H1 (cell line): Measurements from ENCODE around the gene GNG7. TPM values are rescaled to one million over a fixed set of nuclear protein-coding genes. Genes with fewer than 3 reads are reported as not detected.

ENCODE experiments used
- CTCF ChIA-PET: fragments of 300-600 bp; sonication (Branson Sonifier 250); formaldehyde crosslinking; loops from one replicate; lab custom pipeline; 2021; ENCODE audit not compliant: partially characterized antibody; lab: Charles Lee
- POLR2A ChIA-PET: fragments of 300-600 bp; sonication (Branson Sonifier 250); formaldehyde crosslinking; loops from one replicate; lab custom pipeline; 2021; ENCODE audit warnings: inconsistent platforms; ENCODE audit not compliant: partially characterized antibody; lab: Charles Lee
- DNase-seq, 2 experiments: peaks; one replicate each; pipeline versions ENCODE4 v3.0.0 to v3.0.0-alpha.2; 2010 to 2022; ENCODE audit warnings: low spot score in 2 of 2, low read depth in 1 of 2, mixed read lengths in 1 of 2
- FAIRE-seq: peaks from 2 replicates; lab custom pipeline; 2011; peaks lifted over from hg19 to GRCh38; lab: Jason Lieb, UNC
- H2AFZ ChIP-seq: 2 replicates; pipeline ENCODE4 v1.8.1; 2012; ENCODE audit warnings: low read length, inconsistent platforms
- H2AK5ac ChIP-seq: 2 replicates; pipeline ENCODE4 v1.6.1; 2013; ENCODE audit warnings: low read depth, low read length
- H2BK120ac ChIP-seq: replicated peaks from 2 replicates; pipeline ENCODE3; 2013; ENCODE audit warnings: low read depth, low read length, inconsistent platforms
- H2BK12ac ChIP-seq: 2 replicates; pipeline ENCODE4 v1.6.1; 2013; ENCODE audit warnings: low read depth, low read length
- H2BK15ac ChIP-seq: 2 replicates; pipeline ENCODE4 v1.6.1; 2013; ENCODE audit warnings: low read length
- H2BK20ac ChIP-seq: 2 replicates; pipeline ENCODE4 v1.6.1; 2013; ENCODE audit warnings: low read length
- H2BK5ac ChIP-seq: 2 replicates; pipeline ENCODE4 v1.6.1; 2013; ENCODE audit warnings: low read depth, low read length
- H3K14ac ChIP-seq: 2 replicates; pipeline ENCODE4 v1.6.1; 2013; ENCODE audit warnings: inconsistent platforms; ENCODE audit not compliant: insufficient read length
- H3K18ac ChIP-seq: 2 replicates; pipeline ENCODE4 v1.6.1; 2013; ENCODE audit warnings: low read length; ENCODE audit errors: extremely low read depth
- H3K23ac ChIP-seq: 2 replicates; pipeline ENCODE4 v1.6.1; 2013; ENCODE audit warnings: inconsistent platforms; ENCODE audit not compliant: insufficient read length
- H3K23me2 ChIP-seq: 2 replicates; pipeline ENCODE4 v1.6.1; 2013; ENCODE audit warnings: low read depth, low read length
- H3K27ac ChIP-seq: 2 replicates; pipeline ENCODE4 v1.6.1; 2011; ENCODE audit warnings: low read depth, low read length, inconsistent platforms
- H3K27me3 ChIP-seq, 4 experiments: replicated peaks in 1 of 4; 1 replicate in 1 of 4; 2 replicates in 3 of 4; pipeline versions ENCODE4 v1.6.1 to v1.8.1; 2011 to 2013; ENCODE audit warnings: low read length in 3 of 4, mild to moderate bottlenecking in 3 of 4, inconsistent platforms in 2 of 4, mixed read lengths in 2 of 4, moderate library complexity in 1 of 4; ENCODE audit not compliant: control insufficient read depth in 3 of 4, insufficient read depth in 3 of 4; ENCODE audit errors: extremely low read depth in 1 of 4
- H3K36me3 ChIP-seq, 4 experiments: 2 replicates each; pipeline versions ENCODE4 v1.6.1 to v1.8.1; 2011 to 2013; ENCODE audit warnings: mild to moderate bottlenecking in 4 of 4, low read length in 3 of 4, moderate library complexity in 2 of 4, control low read depth in 1 of 4, inconsistent platforms in 1 of 4; ENCODE audit not compliant: insufficient read depth in 4 of 4, control insufficient read depth in 2 of 4
- H3K4ac ChIP-seq: replicated peaks from 2 replicates; pipeline ENCODE3; 2013; ENCODE audit warnings: low read length, low read depth, mixed read lengths, inconsistent platforms; ENCODE audit not compliant: insufficient read length
- H3K4me1 ChIP-seq, 4 experiments: replicated peaks in 1 of 4; 1 replicate in 1 of 4; 2 replicates in 3 of 4; pipeline versions ENCODE4 v1.6.1 to v1.8.1; 2011 to 2013; ENCODE audit warnings: low read length in 3 of 4, inconsistent platforms in 2 of 4, mixed read lengths in 1 of 4; ENCODE audit not compliant: insufficient read depth in 4 of 4, control insufficient read depth in 3 of 4
- H3K4me2 ChIP-seq, 2 experiments: 2 replicates each; pipeline versions ENCODE4 v1.6.1 to v1.8.1; 2011 to 2013; ENCODE audit warnings: low read depth in 2 of 2, low read length in 2 of 2, control low read depth in 1 of 2, inconsistent platforms in 1 of 2, mild to moderate bottlenecking in 1 of 2; ENCODE audit not compliant: insufficient read depth in 1 of 2
- H3K4me3 ChIP-seq, 4 experiments: fragments of 200-600, 300-600 bp in 1 of 4; sonication (generic), shearing (Covaris generic), sonication (Bioruptor Twin) in 1 of 4; 2 replicates each; pipeline versions ENCODE4 v1.5.1 to v1.8.1; 2011 to 2016; ENCODE audit warnings: low read length in 4 of 4, low read depth in 3 of 4, control low read depth in 2 of 4, inconsistent platforms in 2 of 4, mild to moderate bottlenecking in 2 of 4, mixed read lengths in 1 of 4, moderate library complexity in 1 of 4; ENCODE audit not compliant: insufficient read depth in 2 of 4; ENCODE audit errors: extremely low read depth in 1 of 4
- H3K56ac ChIP-seq: replicated peaks from 2 replicates; pipeline ENCODE3; 2013; ENCODE audit warnings: low read depth, mild to moderate bottlenecking, mixed read lengths, low read length, inconsistent platforms; ENCODE audit not compliant: insufficient read length
- H3K79me1 ChIP-seq: 2 replicates; pipeline ENCODE4 v1.6.1; 2013; ENCODE audit warnings: low read depth, low read length, control low read depth
- H3K79me2 ChIP-seq, 2 experiments: 2 replicates each; pipeline versions ENCODE4 v1.6.1 to v1.8.1; 2012 to 2013; ENCODE audit warnings: low read length in 2 of 2, mild to moderate bottlenecking in 2 of 2, inconsistent platforms in 1 of 2; ENCODE audit not compliant: insufficient read depth in 2 of 2, control insufficient read depth in 1 of 2
- H3K9ac ChIP-seq, 4 experiments: replicated peaks in 1 of 4; 1 replicate in 1 of 4; 2 replicates in 3 of 4; pipeline versions ENCODE4 v1.6.1 to v1.8.1; 2011 to 2013; ENCODE audit warnings: low read depth in 3 of 4, low read length in 3 of 4, control low read depth in 2 of 4, mild to moderate bottlenecking in 2 of 4, moderate library complexity in 2 of 4, inconsistent platforms in 1 of 4; ENCODE audit errors: extremely low read depth in 1 of 4
- H3K9me3 ChIP-seq, 2 experiments: 2 replicates each; pipeline versions ENCODE4 v1.6.1 to v1.8.1; 2012 to 2013; ENCODE audit warnings: mild to moderate bottlenecking in 2 of 2, moderate library complexity in 2 of 2, control low read depth in 1 of 2, inconsistent platforms in 1 of 2, low read depth in 1 of 2, low read length in 1 of 2, mixed read lengths in 1 of 2; ENCODE audit not compliant: insufficient read depth in 2 of 2
- H4K20me1 ChIP-seq, 2 experiments: replicated peaks in 1 of 2; 2 replicates each; pipeline versions ENCODE3 to v1.8.1; 2011 to 2013; ENCODE audit warnings: inconsistent platforms in 2 of 2, low read length in 2 of 2, mild to moderate bottlenecking in 1 of 2; ENCODE audit not compliant: insufficient read depth in 2 of 2, control insufficient read depth in 1 of 2
- H4K5ac ChIP-seq: 2 replicates; pipeline ENCODE4 v1.6.1; 2013; ENCODE audit warnings: low read length, low read depth, mixed read lengths, inconsistent platforms; ENCODE audit not compliant: insufficient read length
- H4K8ac ChIP-seq: 2 replicates; pipeline ENCODE4 v1.8.0; 2013; ENCODE audit warnings: mild to moderate bottlenecking, moderate library complexity, low read length, inconsistent platforms; ENCODE audit not compliant: insufficient read depth; ENCODE audit errors: extremely low read depth
- H4K91ac ChIP-seq: replicated peaks from 2 replicates; pipeline ENCODE3; 2013; ENCODE audit warnings: low read length, mixed read lengths, inconsistent platforms; ENCODE audit not compliant: insufficient read length
- BACH1 ChIP-seq: IDR thresholded peaks from 2 replicates; pipeline ENCODE4 v1.6.1; 2012; ENCODE audit warnings: low read length, improper control_type of control experiment
- CBX8 ChIP-seq: fragments of 300-800, 300-1000 bp; sonication (generic); IDR thresholded peaks from 2 replicates; pipeline ENCODE4 v1.7.1; 2016; ENCODE audit warnings: low read depth, low read length, borderline replicate concordance
- GABPA ChIP-seq: IDR thresholded peaks from 2 replicates; pipeline ENCODE4 v1.6.1; 2011; ENCODE audit warnings: mild to moderate bottlenecking, low read length, moderate library complexity, borderline replicate concordance; ENCODE audit not compliant: insufficient read depth
- GTF2F1 ChIP-seq: IDR thresholded peaks from 2 replicates; pipeline ENCODE4 v1.6.1; 2012; ENCODE audit warnings: low read depth, low read length, improper control_type of control experiment, borderline replicate concordance
- JUN ChIP-seq: IDR thresholded peaks from 2 replicates; pipeline ENCODE4 v1.6.1; 2011; ENCODE audit warnings: low read depth, mild to moderate bottlenecking, improper control_type of control experiment, low read length
- JUND ChIP-seq: IDR thresholded peaks from 2 replicates; pipeline ENCODE4 v1.6.1; 2011; ENCODE audit warnings: mild to moderate bottlenecking, improper control_type of control experiment, low read length
- KDM4A ChIP-seq: IDR thresholded peaks from one replicate; pipeline ENCODE4 v1.7.1; 2012; ENCODE audit warnings: low read depth, mild to moderate bottlenecking, moderate library complexity, low read length, inconsistent platforms; ENCODE audit not compliant: severe bottlenecking
- RBBP5 ChIP-seq: IDR thresholded peaks from 2 replicates; pipeline ENCODE4 v1.7.1; 2012; ENCODE audit warnings: low read depth, mild to moderate bottlenecking, inconsistent platforms, low read length, moderate library complexity, borderline replicate concordance
- TAF7 ChIP-seq: optimal IDR thresholded peaks from 2 replicates; pipeline ENCODE3; 2011; ENCODE audit warnings: low read depth, mild to moderate bottlenecking, inconsistent platforms, low read length, moderate library complexity, borderline replicate concordance
- USF2 ChIP-seq: IDR thresholded peaks from 2 replicates; pipeline ENCODE4 v1.6.1; 2011; ENCODE audit warnings: low read length, improper control_type of control experiment
- WGBS, 2 experiments: shearing (Covaris generic) in 1 of 2; methylation state at CpG; one replicate each; pipeline versions ENCODE4 v1.1.6 to v1.1.7; 2013 to 2015; ENCODE audit warnings: low lambda C conversion rate in 2 of 2, mixed read lengths in 2 of 2, inconsistent platforms in 1 of 2, low coverage in 1 of 2, missing lambda C conversion rate in 1 of 2; ENCODE audit not compliant: insufficient replicate concordance in 2 of 2, insufficient coverage in 1 of 2, insufficient read length in 1 of 2; ENCODE audit errors: extremely low coverage in 1 of 2, missing lambda C conversion rate in 1 of 2; 5-methylcytosine and 5-hydroxymethylcytosine counted together
- polyA plus RNA-seq, 7 experiments: library from polyadenylated mRNA; depleted of rRNA in 3 of 7; stranded (reverse) in 5 of 7; unstranded in 2 of 7; fragments of >200 nt in 5 of 7; fragments of 200-250 nt in 2 of 7; gene quantifications; 1 replicate in 5 of 7; 2 replicates in 1 of 7; 4 replicates in 1 of 7; pipeline versions ENCODE4 v1.2.1 to v1.2.3, GENCODE V29; 2011 to 2013; ENCODE audit warnings: missing spikeins in 2 of 7, mixed read lengths in 2 of 7
- total RNA-seq: library from RNA; stranded (reverse); fragmentation: NEBNext Ultra II Directional; extraction: Animal tissue kit (Norgen Biotek cat#: 25700); gene quantifications from 2 replicates; pipeline ENCODE4 v1.2.1, GENCODE V29; 2021

Gene GNG7
- total and polyA plus RNA-seq, 2 of the 8 experiments (the other 6 are each of a cell fraction or from before 2014, with no cell fraction given): 2.8 to 7.8 TPM

- Histone ChIP-seq H2AK5ac (no peak overlapping the region), H3K4me2 (peak overlapping the region in 1 of 2 experiments; percentile 75; a peak in 1 of 4 replicates), H4K8ac (no peak overlapping the region), H3K4me3 (no peak overlapping the region), H2BK12ac (no peak overlapping the region), H3K27me3 (no peaks in the 10 kb centered on the region; a peak in 1 of 7 replicates), H3K79me1 (no peaks in the 10 kb centered on the region; the same call in 1 of the 2 replicates), H4K91ac (no peak overlapping the region), H2BK15ac (no peak overlapping the region), H3K9ac (no peak overlapping the region), H2BK20ac (0 out of 2 replicates have a peak overlapping the region, but pooled peaks have one; percentile 72), H3K56ac (no peak overlapping the region), H3K36me3 (no peaks in the 10 kb centered on the region), H3K9me3 (no peaks in the 10 kb centered on the region), H3K18ac (no peak overlapping the region), H4K20me1 (no peaks in the 10 kb centered on the region), H2BK120ac (no peak overlapping the region), H2BK5ac (no peak overlapping the region), H3K27ac (no peak overlapping the region), H3K14ac (no peak overlapping the region), H3K23me2 (no peaks in the 10 kb centered on the region), H3K4ac (no peak overlapping the region), H3K79me2 (no peaks in the 10 kb centered on the region), H4K5ac (no peak overlapping the region), H2AFZ (no peak overlapping the region), H3K4me1 (peaks cover 0 to 4% (median 2%) of the 10 kb centered on the region in 4 experiments; a peak in 3 of 7 replicates), H3K23ac (no peak overlapping the region)
- DNase-seq (no peak), FAIRE-seq (no peak)
- ChIA-PET CTCF (interaction anchor here (0.5 to 3.5 kb wide), 46 partner anchors 8 to 932 kb away, joined by 3 to 34 read pairs (median 4); partner anchors contain the start of genes GADD45B and TIMM13), POLR2A (interaction anchor here (0.5 to 2.2 kb wide), 7 partner anchors 37 to 344 kb away, joined by 3 to 20 read pairs (median 4); partner anchors contain the start of genes GADD45B and TIMM13)
- WGBS, 2 experiments: 60% methylated on average over 10 of the region's 10 CpGs; no CpG with 5 or more reads in 1 of the 2 experiments
- no peak for TF ChIP-seq KDM4A
- TF ChIP-seq TAF7: no peak
- TF ChIP-seq RBBP5: no peak
- TF ChIP-seq BACH1: no peak
- no peak for TF ChIP-seq JUN
- no peak for TF ChIP-seq CBX8
- TF ChIP-seq GTF2F1: no peak
- no peak for TF ChIP-seq GABPA
- TF ChIP-seq JUND: no peak
- no peak for TF ChIP-seq USF2
Measured at GRCh38 chr19:2636141-2636896, 66.2 kb downstream of the GNG7 start.
